BE2C (cell line): Measurements from ENCODE around the gene ASB4.
A peak's percentile ranks its signal among the peaks of the same experiment; 100 is the strongest.
"Not testable (repeated sequence)": the region's sequence is repeated elsewhere in the genome, so short reads cannot be mapped to it uniquely, and the experiment has no call there.

Experiments
- DNase-seq: peaks from one replicate; pipeline ENCODE4 v3.0.0-alpha.2; 2020
- H3K27me3 ChIP-seq: fragments of 250-450 bp; sonication (Bioruptor Pico); 2 replicates; pipeline ENCODE4 v1.5.1; 2020; ENCODE audit warnings: mild to moderate bottlenecking
- H3K36me3 ChIP-seq: fragments of 250-450 bp; sonication (Bioruptor Pico); 2 replicates; pipeline ENCODE4 v1.5.1; 2020; ENCODE audit warnings: mild to moderate bottlenecking
- H3K4me1 ChIP-seq: fragments of 250-450 bp; sonication (Bioruptor Pico); 2 replicates; pipeline ENCODE4 v1.5.1; 2020
- H3K4me3 ChIP-seq: 2 replicates; pipeline ENCODE4 v1.5.1; 2011; ENCODE audit warnings: low read depth, low read length
- H3K9me3 ChIP-seq: fragments of 250-450 bp; sonication (Bioruptor Pico); 2 replicates; pipeline ENCODE4 v1.5.1; 2020
- TF ChIP-seq, protein P1 (sequence below): IDR thresholded peaks from 2 replicates; pipeline ENCODE4 v1.5.1; 2012; ENCODE audit warnings: mild to moderate bottlenecking, low read depth, low read length

The ASB4 gene

GRCh38 chr7:95501261-95501832 lies 15.6 kb downstream of the ASB4 start:
- TF ChIP-seq, protein P1, sequence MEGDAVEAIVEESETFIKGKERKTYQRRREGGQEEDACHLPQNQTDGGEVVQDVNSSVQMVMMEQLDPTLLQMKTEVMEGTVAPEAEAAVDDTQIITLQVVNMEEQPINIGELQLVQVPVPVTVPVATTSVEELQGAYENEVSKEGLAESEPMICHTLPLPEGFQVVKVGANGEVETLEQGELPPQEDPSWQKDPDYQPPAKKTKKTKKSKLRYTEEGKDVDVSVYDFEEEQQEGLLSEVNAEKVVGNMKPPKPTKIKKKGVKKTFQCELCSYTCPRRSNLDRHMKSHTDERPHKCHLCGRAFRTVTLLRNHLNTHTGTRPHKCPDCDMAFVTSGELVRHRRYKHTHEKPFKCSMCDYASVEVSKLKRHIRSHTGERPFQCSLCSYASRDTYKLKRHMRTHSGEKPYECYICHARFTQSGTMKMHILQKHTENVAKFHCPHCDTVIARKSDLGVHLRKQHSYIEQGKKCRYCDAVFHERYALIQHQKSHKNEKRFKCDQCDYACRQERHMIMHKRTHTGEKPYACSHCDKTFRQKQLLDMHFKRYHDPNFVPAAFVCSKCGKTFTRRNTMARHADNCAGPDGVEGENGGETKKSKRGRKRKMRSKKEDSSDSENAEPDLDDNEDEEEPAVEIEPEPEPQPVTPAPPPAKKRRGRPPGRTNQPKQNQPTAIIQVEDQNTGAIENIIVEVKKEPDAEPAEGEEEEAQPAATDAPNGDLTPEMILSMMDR: no peak

DNA sequence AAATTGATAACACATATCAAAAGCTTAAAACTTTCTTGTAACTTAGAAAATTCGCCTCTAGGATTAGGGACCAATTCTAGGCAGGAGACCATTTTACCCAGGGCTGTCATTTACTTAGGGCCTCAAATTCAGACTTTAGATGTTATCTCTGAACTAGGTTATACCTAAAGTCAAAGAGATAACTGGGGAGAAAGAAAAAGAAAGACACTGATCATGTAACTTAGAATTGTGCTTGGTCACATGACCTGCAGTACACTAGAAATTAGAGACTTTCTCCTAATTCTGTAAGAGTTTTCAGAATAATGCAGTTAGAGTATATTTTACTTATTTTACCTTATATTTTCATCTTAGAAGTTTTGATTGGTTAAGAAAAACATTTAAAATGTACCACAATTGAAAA lies 16.7 kb downstream of the ASB4 start:
- DNase-seq: no peak
- peaks cover 17% of the 10 kb centered on the region for H3K27me3 ChIP-seq
- H3K9me3 ChIP-seq: no peaks in the 10 kb centered on the region
- H3K4me3 ChIP-seq: no peak overlapping the region
- H3K4me1 ChIP-seq: no peaks in the 10 kb centered on the region
- H3K36me3 ChIP-seq: no peaks in the 10 kb centered on the region
- TF ChIP-seq, protein P1: no peak

More at GRCh38 chr7:95501261-95501832, 15.6 kb downstream of the ASB4 start:
- H3K4me1 ChIP-seq: no peaks in the 10 kb centered on the region
- no peak for DNase-seq
- H3K27me3 ChIP-seq: peaks cover 13% of the 10 kb centered on the region
- no peak overlapping the region for H3K4me3 ChIP-seq
- H3K9me3 ChIP-seq: no peaks in the 10 kb centered on the region
- no peaks in the 10 kb centered on the region for H3K36me3 ChIP-seq

DNA sequence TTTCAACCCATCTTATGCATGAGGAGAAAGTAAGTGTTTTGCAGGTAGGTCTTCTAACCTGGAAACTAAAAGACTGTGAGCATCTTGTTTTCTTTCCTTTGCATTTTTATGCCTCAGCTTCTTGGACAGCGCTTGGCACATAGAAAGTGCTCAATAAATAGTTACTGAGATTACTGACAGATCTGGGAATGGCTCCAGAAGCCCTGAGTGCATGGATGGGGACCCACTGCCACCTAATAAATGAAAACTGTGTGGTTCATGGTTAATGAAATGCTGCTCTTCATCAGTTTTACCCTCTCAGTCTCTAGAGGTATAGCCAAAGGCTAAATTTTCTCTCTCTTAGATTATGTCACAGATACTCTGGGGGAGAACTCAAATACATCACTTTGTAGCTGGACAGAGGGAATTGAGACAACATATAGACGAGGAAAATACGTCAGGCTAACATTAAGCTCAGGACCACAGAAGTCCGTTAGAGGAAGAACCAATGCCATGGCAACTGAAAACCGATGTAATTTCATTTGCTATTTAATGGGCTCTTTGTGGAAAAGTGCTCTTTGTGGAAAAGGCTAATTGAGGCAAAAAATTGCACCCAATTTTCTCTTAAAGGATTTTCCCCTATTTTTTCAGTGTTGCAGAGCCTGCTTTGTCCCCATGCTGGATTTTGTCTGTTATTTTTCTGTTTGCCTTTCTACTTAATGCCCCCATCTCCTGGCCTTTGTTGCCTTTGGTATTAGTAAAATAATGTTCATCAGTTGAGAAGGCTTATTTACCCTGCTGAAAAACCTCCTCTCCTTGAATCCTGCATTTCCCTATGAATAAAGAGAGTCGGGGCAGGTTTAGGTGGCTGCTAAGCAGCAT lies 17.8 kb downstream of the ASB4 start:
- no peaks in the 10 kb centered on the region for H3K4me1 ChIP-seq
- TF ChIP-seq, protein P1: no peak

DNA sequence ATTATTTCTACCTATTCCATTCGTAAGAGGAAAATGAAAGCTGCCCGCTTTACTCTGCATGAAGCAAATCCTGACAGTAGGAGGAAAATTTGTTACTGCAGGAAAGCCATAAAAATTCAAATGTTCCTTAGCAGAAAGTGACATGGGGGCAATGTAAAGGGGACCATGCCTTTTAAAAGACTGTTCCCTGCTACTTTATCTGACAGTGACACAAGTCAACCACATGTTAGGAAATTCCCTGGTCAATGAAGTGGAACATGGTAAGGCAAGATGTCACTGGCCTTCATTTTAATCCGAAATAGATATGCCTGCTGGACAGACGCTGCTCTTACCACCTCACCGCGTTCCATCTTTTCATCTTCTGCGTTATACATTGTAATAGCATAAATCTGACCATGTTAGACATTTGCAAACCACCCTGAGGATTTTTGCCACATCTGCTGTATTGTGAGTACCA lies 18.4 kb downstream of the ASB4 start:
- H3K9me3 ChIP-seq, H3K4me3 ChIP-seq, H3K4me1 ChIP-seq, H3K36me3 ChIP-seq, DNase-seq: not testable (repeated sequence)
- peaks cover 23% of the 10 kb centered on the region for H3K27me3 ChIP-seq

More for the DNA sequence above, 17.8 kb downstream of the ASB4 start:
- Histone ChIP-seq H3K9me3 (no peaks in the 10 kb centered on the region), H3K4me3 (no peak overlapping the region), H3K36me3 (no peaks in the 10 kb centered on the region), H3K27me3 (peaks cover 21% of the 10 kb centered on the region)
- DNase-seq: no peak

GRCh38 chr7:95508780-95509179 lies 23.0 kb downstream of the ASB4 start:
- no peaks in the 10 kb centered on the region for H3K4me1 ChIP-seq
- peaks cover 15% of the 10 kb centered on the region for H3K27me3 ChIP-seq
- TF ChIP-seq, protein P1: no peak
- DNase-seq: no peak
- H3K9me3 ChIP-seq: no peaks in the 10 kb centered on the region
- H3K36me3 ChIP-seq: no peaks in the 10 kb centered on the region
- no peak overlapping the region for H3K4me3 ChIP-seq

- Histone ChIP-seq H3K9me3 (no peaks in the 10 kb centered on the region), H3K4me3 (no peak overlapping the region), H3K36me3 (no peaks in the 10 kb centered on the region), H3K27me3 (peaks cover 12% of the 10 kb centered on the region), H3K4me1 (no peaks in the 10 kb centered on the region)
- DNase-seq: peak; percentile 47
- TF ChIP-seq, protein P1: no peak
Measured at GRCh38 chr7:95509199-95509598, 23.5 kb downstream of the ASB4 start.
